ENCODE data around the gene PCDHA7. TPM values are rescaled to one million over a fixed set of nuclear protein-coding genes. Genes with fewer than 3 reads are reported as not detected.
"Not testable (repeated sequence)": the region's sequence is repeated elsewhere in the genome, so short reads cannot be mapped to it uniquely, and the experiment has no call there.

Gene PCDHA7
- total RNA-seq, 4 donors from 2014 or later = 0.20 TPM; not detected in 3

GRCh38 chr5:140822281-140822629, 11.8 kb upstream of the PCDHA7 start:
- 25 to 26% methylated on average over 6 of the region's 6 CpGs for WGBS, 2 donors
- intact Hi-C loops (cut with DNase I; ENCODE audit: low total_unique reads) = no loop called here
- no peak for TF ChIP-seq POLR2A (IDR thresholded peaks at IDR 0.05)
- TF ChIP-seq, protein P1, sequence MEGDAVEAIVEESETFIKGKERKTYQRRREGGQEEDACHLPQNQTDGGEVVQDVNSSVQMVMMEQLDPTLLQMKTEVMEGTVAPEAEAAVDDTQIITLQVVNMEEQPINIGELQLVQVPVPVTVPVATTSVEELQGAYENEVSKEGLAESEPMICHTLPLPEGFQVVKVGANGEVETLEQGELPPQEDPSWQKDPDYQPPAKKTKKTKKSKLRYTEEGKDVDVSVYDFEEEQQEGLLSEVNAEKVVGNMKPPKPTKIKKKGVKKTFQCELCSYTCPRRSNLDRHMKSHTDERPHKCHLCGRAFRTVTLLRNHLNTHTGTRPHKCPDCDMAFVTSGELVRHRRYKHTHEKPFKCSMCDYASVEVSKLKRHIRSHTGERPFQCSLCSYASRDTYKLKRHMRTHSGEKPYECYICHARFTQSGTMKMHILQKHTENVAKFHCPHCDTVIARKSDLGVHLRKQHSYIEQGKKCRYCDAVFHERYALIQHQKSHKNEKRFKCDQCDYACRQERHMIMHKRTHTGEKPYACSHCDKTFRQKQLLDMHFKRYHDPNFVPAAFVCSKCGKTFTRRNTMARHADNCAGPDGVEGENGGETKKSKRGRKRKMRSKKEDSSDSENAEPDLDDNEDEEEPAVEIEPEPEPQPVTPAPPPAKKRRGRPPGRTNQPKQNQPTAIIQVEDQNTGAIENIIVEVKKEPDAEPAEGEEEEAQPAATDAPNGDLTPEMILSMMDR (IDR thresholded peaks at IDR 0.05) = no peak
- no peak overlapping the region for H3K4me3 ChIP-seq (ENCODE audit: low read depth, poor library complexity, severe bottlenecking)
- DNase-seq (ENCODE audit: low spot score in 2 of 2) = no peak

DNA sequence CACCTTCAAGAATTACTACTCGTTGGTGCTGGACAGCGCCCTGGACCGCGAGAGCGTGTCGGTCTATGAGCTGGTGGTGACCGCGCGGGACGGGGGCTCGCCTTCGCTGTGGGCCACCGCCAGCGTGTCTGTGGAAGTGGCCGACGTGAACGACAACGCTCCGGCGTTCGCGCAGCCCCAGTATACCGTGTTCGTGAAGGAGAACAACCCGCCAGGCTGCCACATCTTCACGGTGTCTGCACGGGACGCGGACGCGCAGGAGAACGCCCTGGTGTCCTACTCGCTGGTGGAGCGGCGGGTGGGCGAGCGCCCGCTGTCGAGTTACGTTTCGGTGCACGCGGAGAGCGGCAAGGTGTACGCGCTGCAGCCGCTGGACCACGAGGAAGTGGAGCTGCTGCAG, 11.1 kb upstream of the PCDHA7 start:
- H3K4me3 ChIP-seq (ENCODE audit: low read depth, poor library complexity, severe bottlenecking); intact Hi-C loops (cut with DNase I; ENCODE audit: low total_unique reads); DNase-seq (ENCODE audit: low spot score in 2 of 2): not testable (repeated sequence)
- 62 to 63% methylated on average over 38 to 47 of the region's 48 CpGs for WGBS, 2 donors

DNA sequence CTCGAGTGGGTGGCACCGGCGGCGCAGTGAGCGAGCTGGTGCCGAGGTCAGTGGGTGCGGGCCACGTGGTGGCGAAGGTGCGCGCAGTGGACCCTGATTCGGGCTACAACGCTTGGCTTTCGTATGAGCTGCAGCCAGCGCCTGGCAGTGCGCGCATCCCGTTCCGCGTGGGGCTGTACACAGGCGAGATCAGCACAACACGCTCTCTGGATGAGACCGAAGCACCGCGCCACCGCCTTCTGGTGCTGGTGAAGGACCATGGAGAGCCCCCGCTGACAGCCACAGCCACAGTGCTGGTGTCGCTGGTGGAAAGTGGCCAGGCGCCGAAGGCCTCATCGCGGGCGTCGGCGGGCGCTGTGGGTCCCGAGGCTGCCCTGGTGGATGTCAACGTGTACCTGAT, 10.6 kb upstream of the PCDHA7 start:
- H3K4me3 ChIP-seq (ENCODE audit: low read depth, poor library complexity, severe bottlenecking) = no peak overlapping the region
- 64 to 68% methylated on average over 5 to 32 of the region's 38 CpGs for WGBS, 2 donors
- intact Hi-C loops (cut with DNase I; ENCODE audit: low total_unique reads) = no loop called here

GRCh38 chr5:140827704-140828361, 6.2 kb upstream of the PCDHA7 start, which contains the start of gene PCDHA6:
TSS of gene PCDHA6 (plus strand) at chr5:140827960. CDS start at chr5:140828092, 132 bp downstream.
- H3K4me3 ChIP-seq (ENCODE audit: low read depth, poor library complexity, severe bottlenecking) = no peak within 1 kb of the TSS
- TF ChIP-seq, protein P1 (IDR thresholded peaks at IDR 0.05) = no peak
- TF ChIP-seq POLR2A (IDR thresholded peaks at IDR 0.05) = no peak
- intact Hi-C loops (cut with DNase I; ENCODE audit: low total_unique reads) = no loop called here
- DNase-seq (ENCODE audit: low spot score in 2 of 2) = no peak
- WGBS, 2 donors = 20 to 22% methylated on average over 27 of the region's 27 CpGs

More for the DNA sequence above, 10.6 kb upstream of the PCDHA7 start:
- no peak for DNase-seq (ENCODE audit: low spot score in 2 of 2)
- TF ChIP-seq POLR2A (IDR thresholded peaks at IDR 0.05) = no peak
- TF ChIP-seq, protein P1 (IDR thresholded peaks at IDR 0.05) = no peak

GRCh38 chr5:140828362-140828737, 5.7 kb upstream of the PCDHA7 start:
- WGBS, 2 donors = 27 to 29% methylated on average over 18 of the region's 18 CpGs
- intact Hi-C loops (cut with DNase I; ENCODE audit: low total_unique reads) = no loop called here
- DNase-seq (ENCODE audit: low spot score in 2 of 2) = no peak
- no peak for TF ChIP-seq POLR2A (IDR thresholded peaks at IDR 0.05)
- TF ChIP-seq, protein P1 (IDR thresholded peaks at IDR 0.05) = no peak
- H3K4me3 ChIP-seq (ENCODE audit: low read depth, poor library complexity, severe bottlenecking) = no peak overlapping the region

DNA sequence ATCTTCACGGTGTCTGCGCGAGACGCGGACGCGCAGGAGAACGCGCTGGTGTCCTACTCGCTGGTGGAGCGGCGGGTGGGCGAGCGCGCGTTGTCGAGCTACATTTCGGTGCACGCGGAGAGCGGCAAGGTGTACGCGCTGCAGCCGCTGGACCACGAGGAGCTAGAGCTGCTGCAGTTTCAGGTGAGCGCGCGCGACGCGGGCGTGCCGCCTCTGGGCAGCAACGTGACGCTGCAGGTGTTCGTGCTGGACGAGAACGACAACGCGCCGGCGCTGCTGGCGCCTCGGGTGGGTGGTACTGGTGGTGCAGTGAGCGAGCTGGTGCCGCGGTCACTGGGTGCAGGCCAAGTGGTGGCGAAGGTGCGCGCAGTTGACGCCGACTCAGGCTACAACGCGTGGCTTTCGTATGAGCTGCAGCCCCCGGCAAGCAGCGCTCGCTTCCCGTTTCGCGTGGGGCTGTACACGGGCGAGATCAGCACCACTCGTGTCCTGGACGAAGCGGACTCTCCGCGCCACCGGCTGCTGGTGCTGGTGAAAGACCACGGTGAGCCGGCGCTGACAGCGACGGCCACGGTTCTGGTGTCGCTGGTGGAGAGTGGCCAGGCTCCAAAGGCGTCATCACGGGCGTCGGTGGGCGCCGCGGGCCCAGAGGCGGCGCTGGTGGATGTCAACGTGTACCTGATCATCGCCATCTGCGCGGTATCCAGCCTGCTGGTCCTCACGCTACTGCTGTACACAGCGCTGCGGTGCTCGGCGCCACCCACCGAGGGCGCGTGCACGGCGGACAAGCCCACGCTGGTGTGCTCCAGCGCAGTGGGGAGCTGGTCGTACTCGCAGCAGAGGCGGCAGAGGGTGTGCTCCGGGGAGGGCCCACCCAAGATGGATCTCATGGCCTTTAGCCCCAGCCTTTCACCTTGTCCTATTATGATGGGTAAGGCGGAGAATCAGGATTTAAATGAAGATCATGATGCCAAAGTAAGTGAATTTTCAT, 4.3 kb upstream of the PCDHA7 start:
- DNase-seq (ENCODE audit: low spot score in 2 of 2); intact Hi-C loops (cut with DNase I; ENCODE audit: low total_unique reads); H3K4me3 ChIP-seq (ENCODE audit: low read depth, poor library complexity, severe bottlenecking): not testable (repeated sequence)
- WGBS, 2 donors = 49 to 53% methylated on average over 55 to 77 of the region's 106 CpGs

DNA sequence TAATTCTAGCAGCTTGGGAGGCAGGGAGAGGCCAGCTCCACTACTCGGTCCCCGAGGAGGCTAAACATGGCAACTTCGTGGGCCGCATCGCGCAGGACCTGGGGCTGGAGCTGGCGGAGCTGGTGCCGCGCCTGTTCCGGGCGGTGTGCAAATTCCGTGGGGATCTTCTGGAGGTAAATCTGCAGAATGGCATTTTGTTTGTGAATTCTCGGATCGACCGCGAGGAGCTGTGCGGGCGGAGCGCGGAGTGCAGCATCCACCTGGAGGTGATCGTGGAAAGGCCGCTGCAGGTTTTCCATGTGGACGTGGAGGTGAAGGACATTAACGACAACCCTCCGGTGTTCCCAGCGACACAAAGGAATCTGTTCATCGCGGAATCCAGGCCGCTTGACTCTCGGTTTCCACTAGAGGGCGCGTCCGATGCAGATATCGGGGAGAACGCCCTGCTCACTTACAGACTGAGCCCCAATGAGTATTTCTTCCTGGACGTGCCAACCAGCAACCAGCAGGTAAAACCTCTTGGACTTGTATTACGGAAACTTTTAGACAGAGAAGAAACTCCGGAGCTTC, 455 bp downstream of the PCDHA7 start:
- H3K4me3 ChIP-seq (ENCODE audit: low read depth, poor library complexity, severe bottlenecking); DNase-seq (ENCODE audit: low spot score in 2 of 2); intact Hi-C loops (cut with DNase I; ENCODE audit: low total_unique reads): not testable (repeated sequence)
- WGBS, 2 donors = 26 to 31% methylated on average over 26 to 28 of the region's 38 CpGs

Data from lower leg skin (tissue), 4 donors.